Measurements from ENCODE around the gene CELF4.

The CELF4 gene

DNA sequence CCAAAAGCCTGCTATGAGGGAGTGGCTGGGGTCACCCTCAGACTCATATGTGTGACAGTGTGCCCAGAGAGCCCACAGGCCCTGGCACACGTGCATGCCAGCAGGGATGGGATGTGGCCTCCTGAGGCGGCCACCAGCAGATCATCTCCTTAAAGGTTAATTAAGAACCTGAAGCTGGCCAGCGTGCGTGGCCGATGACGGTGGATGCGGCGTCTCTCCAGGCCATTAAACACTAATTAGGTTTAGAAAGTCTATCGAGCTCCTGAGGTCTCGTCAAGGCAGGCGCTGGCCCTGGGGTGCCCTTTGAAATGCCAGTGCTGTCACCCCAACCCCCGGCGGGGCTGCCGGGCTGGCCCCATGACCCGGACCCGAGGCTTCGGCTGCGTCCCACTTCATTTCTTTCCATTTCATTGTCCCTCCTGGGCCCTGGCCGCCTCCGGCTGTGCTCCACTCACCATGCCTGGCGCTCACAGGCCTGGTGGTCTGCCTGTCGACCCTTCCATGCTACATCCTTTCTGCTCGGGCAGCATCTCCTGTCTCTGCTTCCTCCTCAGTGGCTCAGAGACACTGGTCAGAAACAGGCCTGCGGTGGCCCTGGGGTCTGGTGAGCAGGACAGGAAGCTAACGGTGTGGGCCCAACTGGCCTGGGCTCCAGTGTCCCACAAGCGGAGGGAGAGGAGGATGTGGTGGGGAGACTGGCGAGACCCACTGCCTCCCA, 228.9 kb downstream of the CELF4 start:
- no peaks in the 10 kb centered on the region for H4K20me1 ChIP-seq (ENCODE audit: control insufficient read depth, insufficient read depth, low read depth, low read length)
- no peak overlapping the region for H3K27ac ChIP-seq (ENCODE audit: low read depth, low read length)
- H3K79me2 ChIP-seq (ENCODE audit: control insufficient read depth, low read length): no peaks in the 10 kb centered on the region
- no peaks in the 10 kb centered on the region for H3K27me3 ChIP-seq (ENCODE audit: control insufficient read depth, low read length)
- no peak overlapping the region for H3K4me2 ChIP-seq (ENCODE audit: low read length)
- no peaks in the 10 kb centered on the region for H3K36me3 ChIP-seq (ENCODE audit: control insufficient read depth, low read length)
- H3F3A ChIP-seq (ENCODE audit: control insufficient read depth, insufficient read depth): no peaks in the 10 kb centered on the region
- TF ChIP-seq, protein P1, sequence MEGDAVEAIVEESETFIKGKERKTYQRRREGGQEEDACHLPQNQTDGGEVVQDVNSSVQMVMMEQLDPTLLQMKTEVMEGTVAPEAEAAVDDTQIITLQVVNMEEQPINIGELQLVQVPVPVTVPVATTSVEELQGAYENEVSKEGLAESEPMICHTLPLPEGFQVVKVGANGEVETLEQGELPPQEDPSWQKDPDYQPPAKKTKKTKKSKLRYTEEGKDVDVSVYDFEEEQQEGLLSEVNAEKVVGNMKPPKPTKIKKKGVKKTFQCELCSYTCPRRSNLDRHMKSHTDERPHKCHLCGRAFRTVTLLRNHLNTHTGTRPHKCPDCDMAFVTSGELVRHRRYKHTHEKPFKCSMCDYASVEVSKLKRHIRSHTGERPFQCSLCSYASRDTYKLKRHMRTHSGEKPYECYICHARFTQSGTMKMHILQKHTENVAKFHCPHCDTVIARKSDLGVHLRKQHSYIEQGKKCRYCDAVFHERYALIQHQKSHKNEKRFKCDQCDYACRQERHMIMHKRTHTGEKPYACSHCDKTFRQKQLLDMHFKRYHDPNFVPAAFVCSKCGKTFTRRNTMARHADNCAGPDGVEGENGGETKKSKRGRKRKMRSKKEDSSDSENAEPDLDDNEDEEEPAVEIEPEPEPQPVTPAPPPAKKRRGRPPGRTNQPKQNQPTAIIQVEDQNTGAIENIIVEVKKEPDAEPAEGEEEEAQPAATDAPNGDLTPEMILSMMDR (IDR thresholded peaks at IDR 0.05; ENCODE audit: low read depth, low read length, poor library complexity, severe bottlenecking): no peak
- no peak for TF ChIP-seq EZH2phosphoT487 (IDR thresholded peaks at IDR 0.05; ENCODE audit: borderline replicate concordance, low read length)
- no peaks in the 10 kb centered on the region for H3K9me3 ChIP-seq (ENCODE audit: control insufficient read depth, insufficient read depth, low read length)
- no peak overlapping the region for H3K4me3 ChIP-seq (ENCODE audit: low read length)
- no peaks in the 10 kb centered on the region for H3K4me1 ChIP-seq (ENCODE audit: control insufficient read depth, low read length)
- no peaks in the 10 kb centered on the region for H3K9me2 ChIP-seq (replicated peaks; ENCODE audit: control insufficient read depth, low read length)

DNA sequence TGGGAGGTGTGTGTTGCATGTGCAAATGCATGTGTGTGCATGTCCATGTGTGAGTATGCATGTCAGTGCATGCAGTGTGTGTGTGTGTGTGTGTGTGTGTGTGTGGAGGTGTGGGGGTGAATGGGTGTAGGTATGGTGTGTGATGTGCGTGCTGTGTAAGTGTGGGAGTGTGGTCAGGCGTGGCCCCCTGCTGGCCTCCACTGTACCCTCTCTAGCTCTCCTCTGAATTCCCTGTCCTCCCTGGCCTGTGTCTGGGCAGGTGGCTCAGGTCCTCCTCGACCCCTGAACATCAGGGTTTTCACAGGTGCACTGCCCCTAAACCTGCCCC, 230.2 kb downstream of the CELF4 start:
- H3K9me3 ChIP-seq (ENCODE audit: control insufficient read depth, insufficient read depth, low read length): no peaks in the 10 kb centered on the region
- no peak overlapping the region for H3K4me2 ChIP-seq (ENCODE audit: low read length)
- no peaks in the 10 kb centered on the region for H3K27me3 ChIP-seq (ENCODE audit: control insufficient read depth, low read length)
- H3F3A ChIP-seq (ENCODE audit: control insufficient read depth, insufficient read depth): no peaks in the 10 kb centered on the region
- H3K9me2 ChIP-seq (replicated peaks; ENCODE audit: control insufficient read depth, low read length): no peaks in the 10 kb centered on the region
- no peaks in the 10 kb centered on the region for H4K20me1 ChIP-seq (ENCODE audit: control insufficient read depth, insufficient read depth, low read depth, low read length)
- no peaks in the 10 kb centered on the region for H3K4me1 ChIP-seq (ENCODE audit: control insufficient read depth, low read length)
- H3K79me2 ChIP-seq (ENCODE audit: control insufficient read depth, low read length): no peaks in the 10 kb centered on the region
- H3K27ac ChIP-seq (ENCODE audit: low read depth, low read length): no peak overlapping the region
- H3K4me3 ChIP-seq (ENCODE audit: low read length): no peak overlapping the region
- no peaks in the 10 kb centered on the region for H3K36me3 ChIP-seq (ENCODE audit: control insufficient read depth, low read length)
- TF ChIP-seq, protein P1 (IDR thresholded peaks at IDR 0.05; ENCODE audit: low read depth, low read length, poor library complexity, severe bottlenecking): no peak
- no peak for TF ChIP-seq EZH2phosphoT487 (IDR thresholded peaks at IDR 0.05; ENCODE audit: borderline replicate concordance, low read length)

DNA sequence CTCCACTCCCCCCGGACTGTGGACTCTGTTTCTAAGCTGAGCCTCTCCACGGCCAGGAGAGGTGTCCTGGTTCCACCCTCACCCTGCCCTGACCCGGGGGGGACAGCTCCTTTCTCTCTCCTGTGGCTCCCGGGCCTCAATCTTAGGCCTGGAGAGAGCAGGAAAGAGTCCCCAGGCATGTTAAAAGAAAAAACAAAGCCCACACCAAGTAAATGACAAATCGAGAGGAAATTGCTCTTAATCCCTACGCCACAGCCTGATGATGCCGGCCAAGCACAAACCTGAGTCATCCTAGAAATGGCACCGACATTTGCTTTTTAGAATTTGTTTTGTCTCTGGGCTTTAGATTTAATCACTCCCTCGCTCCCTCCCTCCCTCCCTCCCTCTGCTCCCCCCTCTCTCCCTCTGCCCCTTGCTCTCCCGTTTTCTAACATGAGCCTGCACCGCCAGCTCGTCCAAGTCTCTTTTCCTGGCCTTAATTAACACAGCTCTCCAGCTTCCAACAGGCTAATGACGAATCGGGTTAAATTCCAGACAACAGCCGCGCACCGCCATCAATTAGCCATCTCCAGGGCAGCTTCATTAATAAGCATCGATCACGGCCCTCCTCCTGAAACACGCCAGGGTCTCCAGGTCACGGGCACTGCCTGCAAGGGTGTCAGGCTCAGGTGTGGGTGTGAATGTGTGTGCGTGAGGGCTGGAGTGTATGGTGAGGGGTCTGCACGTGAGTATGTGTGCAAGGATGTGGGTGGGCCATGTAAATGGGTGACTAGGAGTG, 230.8 kb downstream of the CELF4 start:
- H3K36me3 ChIP-seq (ENCODE audit: control insufficient read depth, low read length): no peaks in the 10 kb centered on the region
- TF ChIP-seq EZH2phosphoT487 (IDR thresholded peaks at IDR 0.05; ENCODE audit: borderline replicate concordance, low read length): no peak
- TF ChIP-seq, protein P1 (IDR thresholded peaks at IDR 0.05; ENCODE audit: low read depth, low read length, poor library complexity, severe bottlenecking): no peak
- H3K27me3 ChIP-seq (ENCODE audit: control insufficient read depth, low read length): no peaks in the 10 kb centered on the region
- H3K4me3 ChIP-seq (ENCODE audit: low read length): no peak overlapping the region
- no peaks in the 10 kb centered on the region for H3F3A ChIP-seq (ENCODE audit: control insufficient read depth, insufficient read depth)
- H3K4me1 ChIP-seq (ENCODE audit: control insufficient read depth, low read length): no peaks in the 10 kb centered on the region
- no peaks in the 10 kb centered on the region for H3K79me2 ChIP-seq (ENCODE audit: control insufficient read depth, low read length)
- H3K27ac ChIP-seq (ENCODE audit: low read depth, low read length): no peak overlapping the region
- no peak overlapping the region for H3K4me2 ChIP-seq (ENCODE audit: low read length)
- no peaks in the 10 kb centered on the region for H3K9me3 ChIP-seq (ENCODE audit: control insufficient read depth, insufficient read depth, low read length)
- no peaks in the 10 kb centered on the region for H4K20me1 ChIP-seq (ENCODE audit: control insufficient read depth, insufficient read depth, low read depth, low read length)
- H3K9me2 ChIP-seq (replicated peaks; ENCODE audit: control insufficient read depth, low read length): no peaks in the 10 kb centered on the region
